HepG2 (cell line): ENCODE measurements around the gene S100A7.

Source experiments
- CHD2 ChIP-seq: IDR thresholded peaks from 2 replicates; pipeline ENCODE4 v1.6.1; 2011; ENCODE audit warnings: low read depth, low read length, improper control_type of control experiment
- HMGA1 ChIP-seq: sonication (generic); formaldehyde crosslinking; conservative IDR thresholded peaks from 2 replicates; pipeline ENCODE4 v1.4.0; 2020; ENCODE audit warnings: missing genetic modification reagents
- NFE2 ChIP-seq: sonication (generic); formaldehyde crosslinking; IDR thresholded peaks from 2 replicates; pipeline ENCODE4 v1.4.0; 2020; ENCODE audit warnings: missing genetic modification reagents
- TARDBP ChIP-seq: sonication (generic); formaldehyde crosslinking; IDR thresholded peaks from 2 replicates; pipeline ENCODE4 v1.8.0; 2022; ENCODE audit warnings: mild to moderate bottlenecking, missing genetic modification reagents
- TRIM24 ChIP-seq: sonication (generic); formaldehyde crosslinking; IDR thresholded peaks from 2 replicates; pipeline ENCODE4 v1.8.0; 2022; ENCODE audit warnings: mild to moderate bottlenecking, missing genetic modification reagents
- ZNF232 ChIP-seq: sonication (generic); formaldehyde crosslinking; IDR thresholded peaks from 2 replicates; pipeline ENCODE4 v1.4.0; 2020; ENCODE audit warnings: missing genetic modification reagents, borderline replicate concordance
- ZNF275 ChIP-seq: sonication (generic); formaldehyde crosslinking; IDR thresholded peaks from 2 replicates; pipeline ENCODE4 v1.8.0; 2022; ENCODE audit warnings: missing genetic modification reagents, mild to moderate bottlenecking, inconsistent platforms, borderline replicate concordance
- ZNF552 ChIP-seq: sonication (generic); formaldehyde crosslinking; IDR thresholded peaks from 2 replicates; pipeline ENCODE4 v1.9.0; 2022; ENCODE audit warnings: missing genetic modification reagents, mild to moderate bottlenecking, borderline replicate concordance
- TF ChIP-seq, protein P1 (sequence below): sonication (generic); formaldehyde crosslinking; IDR thresholded peaks from 2 replicates; pipeline ENCODE4 v1.8.1; 2023; ENCODE audit warnings: missing genetic modification reagents, inconsistent platforms, borderline replicate concordance

- TF ChIP-seq ZNF232 (no peak), ZNF275 (no peak), CHD2 (no peak), HMGA1 (CRISPR knock-in tag) (no peak), TARDBP (CRISPR knock-in tag) (no peak), NFE2 (CRISPR knock-in tag) (no peak), ZNF552 (CRISPR knock-in tag) (no peak), TRIM24 (CRISPR knock-in tag) (no peak)
- TF ChIP-seq, protein P1, sequence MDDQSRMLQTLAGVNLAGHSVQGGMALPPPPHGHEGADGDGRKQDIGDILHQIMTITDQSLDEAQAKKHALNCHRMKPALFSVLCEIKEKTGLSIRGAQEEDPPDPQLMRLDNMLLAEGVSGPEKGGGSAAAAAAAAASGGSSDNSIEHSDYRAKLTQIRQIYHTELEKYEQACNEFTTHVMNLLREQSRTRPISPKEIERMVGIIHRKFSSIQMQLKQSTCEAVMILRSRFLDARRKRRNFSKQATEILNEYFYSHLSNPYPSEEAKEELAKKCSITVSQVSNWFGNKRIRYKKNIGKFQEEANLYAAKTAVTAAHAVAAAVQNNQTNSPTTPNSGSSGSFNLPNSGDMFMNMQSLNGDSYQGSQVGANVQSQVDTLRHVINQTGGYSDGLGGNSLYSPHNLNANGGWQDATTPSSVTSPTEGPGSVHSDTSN (CRISPR knock-in tag): no peak
Observed at GRCh38 chr1:153437236-153437635, 23.2 kb downstream of the S100A7 start.
